G401 (cell line): ENCODE data around the gene ATP9B. TPM values are rescaled to one million over a fixed set of nuclear protein-coding genes. Genes with fewer than 3 reads are reported as not detected.
A peak's percentile ranks its signal among the peaks of the same experiment; 100 is the strongest.

ENCODE experiments used
- DNase-seq: peaks from one replicate; pipeline ENCODE4 v3.0.0-alpha.2; 2015; ENCODE audit warnings: low spot score
- in situ Hi-C: cut with HindIII; loops from 2 replicates; pipeline ENCODE4 v1.10.0; 2016; ENCODE audit warnings: low sequenced_read_pairs, mixed read lengths
- total RNA-seq: library from RNA; depleted of rRNA; stranded (reverse); fragments of >200 nt; shearing (Covaris generic); gene quantifications from 2 replicates; pipeline ENCODE4 v1.2.3, GENCODE V29; 2014

The ATP9B gene
- total RNA-seq, 1 experiment from 2014 or later: 16.3 TPM

DNA sequence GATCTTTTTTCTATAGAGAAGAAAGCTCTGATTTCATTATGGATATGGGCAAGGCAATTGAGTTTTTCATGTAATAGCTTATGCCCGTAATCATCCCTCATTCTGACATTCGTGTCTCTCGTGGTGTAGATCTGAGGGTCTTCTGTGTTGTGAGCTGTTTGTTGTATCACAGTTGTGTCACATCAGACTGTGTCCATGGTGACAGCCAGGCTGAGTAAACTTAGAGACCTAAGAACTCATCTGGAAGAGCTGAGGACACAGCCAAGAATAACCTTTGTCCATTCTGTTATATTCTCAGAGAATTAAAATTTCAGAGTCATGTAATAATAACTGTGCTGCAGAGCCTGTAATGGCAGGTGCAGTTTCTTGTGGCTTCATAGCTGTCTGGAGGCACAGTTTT is 116.5 kb downstream of the ATP9B start:
- in situ Hi-C loops: no loop called here
- DNase-seq: no peak

GRCh38 chr18:79186649-79187048 is 117.5 kb downstream of the ATP9B start:
- in situ Hi-C loops: no loop called here

GRCh38 chr18:79187532-79188277 is 118.5 kb downstream of the ATP9B start:
- no peak for DNase-seq
- in situ Hi-C loops: no loop called here

More at GRCh38 chr18:79186649-79187048, 117.5 kb downstream of the ATP9B start:
- DNase-seq: no peak

DNA sequence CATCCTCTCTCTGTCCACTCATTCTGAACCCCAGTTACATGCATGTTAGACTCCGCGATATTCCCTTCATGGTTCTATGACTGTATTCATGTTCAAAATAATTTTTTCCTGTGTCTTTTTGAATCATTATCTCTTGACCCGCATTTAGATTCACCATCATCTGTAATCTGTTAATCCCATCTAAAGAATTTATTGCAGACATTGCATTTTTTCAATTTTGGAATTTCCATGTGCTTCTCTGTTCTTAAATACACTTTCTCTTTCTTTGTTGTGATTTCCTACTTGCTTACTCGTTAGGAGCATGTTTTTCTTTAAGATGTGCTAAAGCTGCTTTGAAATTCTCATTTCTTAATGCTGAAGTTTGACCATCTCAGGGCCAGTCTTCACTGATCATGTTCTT is 122.2 kb downstream of the ATP9B start:
- in situ Hi-C loops: no loop called here
- no peak for DNase-seq

- no peak for DNase-seq
- in situ Hi-C loops: no loop called here
These were observed 122.8 kb downstream of the ATP9B start for GRCh38 chr18:79191956-79192355.

DNA sequence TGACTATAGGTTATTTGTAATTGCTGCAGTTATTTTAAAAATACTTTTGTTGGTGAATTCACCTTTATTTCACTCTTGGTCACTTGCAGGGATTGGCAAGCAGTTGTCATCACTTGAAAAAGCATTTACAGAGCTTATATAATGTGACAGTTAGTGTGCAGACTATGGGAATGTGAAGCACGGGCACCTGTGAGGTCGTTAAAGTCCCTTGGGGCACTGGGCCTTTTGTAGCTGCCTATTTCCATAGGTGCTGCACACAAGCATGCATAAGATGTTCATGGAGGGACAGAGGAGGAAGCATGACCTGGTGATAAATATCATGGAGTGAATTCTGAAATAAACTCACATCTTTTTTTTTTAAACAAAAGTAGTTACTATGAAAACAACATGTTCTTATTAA is 124.6 kb downstream of the ATP9B start:
- no peak for DNase-seq
- in situ Hi-C loops: no loop called here

DNA sequence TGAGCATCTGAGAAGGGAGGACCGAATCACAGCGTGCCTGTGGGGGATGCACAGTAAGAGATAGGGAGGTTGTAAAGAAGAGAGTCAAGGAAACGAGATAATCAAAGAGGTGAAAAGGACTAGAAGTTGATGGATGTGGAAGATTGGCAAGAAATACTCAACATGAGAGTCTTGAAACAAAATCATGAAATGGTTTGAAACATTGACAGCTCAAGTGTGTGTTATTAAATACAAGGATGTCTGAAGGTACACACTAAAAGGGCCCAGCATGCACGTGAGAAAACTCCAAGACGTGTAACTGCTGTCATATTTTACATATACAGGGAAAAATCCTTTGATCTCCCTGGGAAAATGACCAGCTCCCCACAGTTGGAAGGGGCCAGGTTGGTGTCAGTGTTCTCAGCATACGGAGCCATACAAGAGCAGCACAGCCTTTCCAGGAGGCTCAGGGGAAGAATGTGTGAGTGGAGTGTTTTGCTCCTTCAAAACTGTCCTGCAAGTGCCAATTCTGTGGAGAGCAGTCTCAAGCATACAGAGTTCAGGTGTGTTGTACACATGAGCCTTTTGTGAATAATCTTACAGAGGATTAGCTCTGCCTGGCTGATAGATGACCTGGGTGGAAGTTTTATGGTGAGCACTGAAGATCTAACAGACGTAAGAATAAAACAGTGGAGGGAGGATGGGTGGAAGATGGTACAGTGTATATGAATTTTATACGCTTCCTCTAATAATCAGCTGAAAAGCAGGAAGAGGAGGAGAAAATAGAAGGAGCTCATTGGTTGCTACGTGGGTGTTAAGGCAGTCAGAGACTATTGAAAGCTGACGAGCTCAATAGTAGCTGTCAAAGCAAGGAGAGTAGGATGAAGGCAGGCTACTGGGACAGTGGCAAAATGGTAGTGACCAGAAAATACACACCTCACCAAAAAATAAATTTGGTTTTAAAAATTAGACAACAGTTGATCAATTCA is 126.8 kb downstream of the ATP9B start:
- DNase-seq: no peak
- in situ Hi-C loops: no loop called here

DNA sequence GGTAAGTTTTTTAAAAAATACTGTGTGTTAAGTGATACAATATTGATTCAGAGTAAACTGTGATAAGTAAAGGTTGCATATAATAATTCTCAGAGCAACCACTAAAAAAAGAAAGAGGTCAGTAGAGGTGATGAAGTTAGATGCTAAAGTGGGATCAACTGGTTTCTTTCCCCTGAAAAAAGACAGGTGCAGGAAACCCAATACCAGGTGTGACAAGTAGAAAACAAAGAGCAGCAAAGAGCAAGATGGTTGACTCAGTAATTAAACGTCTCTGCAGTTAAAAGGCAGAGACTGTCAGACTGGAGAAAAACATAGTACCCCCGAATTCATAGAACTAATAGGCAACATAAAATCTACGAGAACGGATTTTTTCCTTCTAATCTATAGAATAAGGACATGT is 128.3 kb downstream of the ATP9B start:
- no peak for DNase-seq
- in situ Hi-C loops: no loop called here

GRCh38 chr18:79199691-79200374 is 130.6 kb downstream of the ATP9B start:
- no peak for DNase-seq
- in situ Hi-C loops: no loop called here

- DNase-seq: peak; percentile 35
- in situ Hi-C loops: no loop called here
These were observed 131.5 kb downstream of the ATP9B start for GRCh38 chr18:79200546-79201268.

GRCh38 chr18:79203017-79203605 is 133.9 kb downstream of the ATP9B start:
- in situ Hi-C loops: no loop called here
- no peak for DNase-seq

DNA sequence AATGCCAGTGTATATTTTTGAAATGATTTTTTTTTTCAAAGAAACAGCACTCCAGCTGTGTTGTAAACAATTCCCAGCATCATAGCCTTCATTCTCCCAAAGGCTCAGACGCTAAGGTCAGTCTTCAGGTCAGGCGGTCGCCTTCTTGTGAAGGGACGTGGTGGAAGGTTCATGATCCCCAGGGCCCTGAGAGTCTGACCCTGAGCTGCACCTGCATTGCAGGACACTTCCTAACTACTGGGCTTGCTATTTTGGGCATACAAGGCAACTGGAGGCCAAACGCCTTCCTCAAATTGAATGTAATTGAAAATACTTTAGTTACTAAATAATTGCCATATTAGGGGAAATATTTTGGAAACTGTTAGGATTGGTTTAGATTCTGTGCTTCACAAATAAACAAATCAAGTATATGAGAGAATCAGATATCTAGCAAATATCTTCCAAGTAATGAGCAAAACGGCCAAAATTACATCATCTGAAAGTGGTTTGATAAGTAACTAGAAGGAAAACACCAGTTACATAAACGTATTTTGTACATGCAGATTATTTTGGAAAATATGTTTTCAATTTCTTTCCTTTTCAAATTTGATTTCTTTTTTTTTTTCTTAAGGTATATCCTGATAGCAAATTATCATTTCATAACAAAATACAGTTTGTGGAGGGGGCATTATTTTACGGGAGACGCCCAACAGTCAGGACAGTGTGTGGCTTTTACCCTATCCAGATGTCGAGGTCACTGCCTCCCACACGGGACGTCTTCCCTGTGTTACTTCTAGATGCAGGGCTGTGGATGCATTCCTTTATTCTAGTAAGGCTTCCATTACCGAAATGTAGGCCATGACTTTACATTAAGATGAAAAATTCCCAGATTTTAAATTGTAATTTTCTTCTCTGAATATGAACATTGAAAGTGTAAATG is 136.0 kb downstream of the ATP9B start:
- in situ Hi-C loops: no loop called here
- DNase-seq: no peak

DNA sequence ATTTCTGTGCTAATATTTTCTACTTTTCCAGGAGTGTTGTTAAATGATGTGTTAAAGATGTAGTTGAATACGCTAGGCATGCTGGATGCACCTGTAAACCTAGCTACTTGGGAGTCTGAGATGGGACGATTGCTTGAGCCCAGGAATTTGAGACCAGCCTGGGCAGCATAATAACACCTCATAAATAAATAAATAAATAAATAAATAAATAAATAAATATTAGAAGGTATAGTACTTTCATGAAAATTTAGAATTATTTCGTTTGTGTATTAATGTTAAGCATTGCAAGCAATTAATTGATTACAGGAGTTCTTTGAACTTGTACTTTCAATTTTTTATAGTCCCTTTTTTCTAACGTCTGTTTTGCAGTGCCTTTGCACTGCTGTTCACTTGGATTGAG is 137.2 kb downstream of the ATP9B start:
- in situ Hi-C loops: no loop called here
- DNase-seq: no peak

DNA sequence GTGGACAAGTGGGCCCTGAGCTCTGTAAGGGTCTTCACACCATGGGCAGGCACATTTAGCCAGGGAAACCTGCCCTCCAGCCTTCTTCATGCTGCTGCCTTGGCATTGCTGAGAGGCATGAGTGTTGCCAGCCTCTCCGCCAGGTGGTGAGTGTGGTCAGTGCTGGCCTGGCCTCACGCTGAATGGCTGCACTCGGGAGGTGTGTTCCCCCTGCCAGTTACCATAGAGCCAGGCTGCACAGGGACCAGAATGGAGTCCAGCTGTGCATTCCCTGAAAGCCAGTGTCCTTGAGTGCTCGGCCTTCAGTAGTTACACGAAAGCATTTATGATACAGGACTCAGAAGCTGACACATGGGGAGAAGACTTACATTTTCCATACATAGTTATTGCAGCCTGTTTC is 139.7 kb downstream of the ATP9B start:
- in situ Hi-C loops: no loop called here
- DNase-seq: peak; percentile 79

DNA sequence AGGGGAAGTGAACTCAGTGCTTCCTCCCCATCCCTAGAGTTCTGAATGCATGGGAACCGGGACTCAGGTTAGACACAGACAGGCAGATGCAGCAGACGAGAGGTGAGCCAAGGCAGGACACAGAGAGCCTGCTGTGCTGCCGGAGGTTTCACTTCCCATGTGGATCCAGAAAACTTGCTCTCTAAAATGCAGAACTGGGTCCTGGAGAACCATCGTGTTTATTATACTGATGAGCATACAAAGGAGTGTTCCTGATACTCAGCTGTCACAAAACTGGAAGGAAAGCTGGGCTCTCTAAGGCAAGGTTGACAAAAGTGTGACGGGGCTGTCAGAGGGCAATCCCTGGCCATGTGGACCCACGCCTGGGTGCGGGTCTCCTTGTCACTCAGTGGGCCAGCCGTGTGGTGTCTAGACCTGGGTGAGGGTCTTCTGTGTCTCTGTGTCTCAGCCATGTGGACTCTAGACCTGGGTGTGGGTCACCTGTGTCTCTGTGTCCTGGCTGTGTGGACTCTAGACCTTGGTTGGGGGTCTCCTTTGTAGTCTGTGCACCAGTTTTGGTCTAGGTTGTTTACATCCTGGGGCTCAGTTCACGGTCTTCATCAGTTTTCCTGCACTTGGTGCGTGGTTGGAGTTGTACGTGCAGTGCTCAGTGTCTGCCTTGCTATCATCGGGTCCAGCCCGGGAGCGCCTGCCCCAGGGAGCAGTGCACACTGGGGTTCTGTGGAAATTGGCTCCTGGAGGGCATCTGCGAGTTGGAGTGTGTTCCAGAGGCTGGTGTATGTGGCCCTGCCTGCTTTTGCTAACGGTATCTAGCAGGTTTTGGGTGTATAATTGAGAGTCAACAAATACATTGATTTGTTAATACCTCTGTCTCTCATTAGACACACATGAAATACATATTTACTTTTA is 141.1 kb downstream of the ATP9B start:
- no peak for DNase-seq
- in situ Hi-C loops: no loop called here

- in situ Hi-C loops: no loop called here
- no peak for DNase-seq
These were observed 142.7 kb downstream of the ATP9B start for GRCh38 chr18:79211844-79212243.

- in situ Hi-C loops: no loop called here
- DNase-seq: no peak
These were observed 144.9 kb downstream of the ATP9B start for GRCh38 chr18:79214056-79214455.
